ENCODE data around the gene PRRG2.

The PRRG2 gene

GRCh38 chr19:49581007-49581508 is at the start of gene PRRG2:
Gene PRRG2 (plus strand): TSS chr19:49581316. CDS start chr19:49583220, 1,904 bp downstream.
- DNase-seq, result no peak

- peak; percentile 65 for DNase-seq
Observed at GRCh38 chr19:49533551-49534488, 47.3 kb upstream of the PRRG2 start.

GRCh38 chr19:49534632-49535385 is 46.3 kb upstream of the PRRG2 start:
- no peak for DNase-seq

GRCh38 chr19:49536921-49537462 is 44.1 kb upstream of the PRRG2 start:
- DNase-seq, result no peak

- no peak for DNase-seq
Observed at GRCh38 chr19:49538643-49539042, 42.5 kb upstream of the PRRG2 start.

- DNase-seq, result no peak
Observed at GRCh38 chr19:49539192-49539952, 41.7 kb upstream of the PRRG2 start.

- DNase-seq, result no peak
Observed at GRCh38 chr19:49541914-49542313, 39.2 kb upstream of the PRRG2 start.

GRCh38 chr19:49542446-49542845 is 38.7 kb upstream of the PRRG2 start:
- no peak for DNase-seq

GRCh38 chr19:49543032-49543431 is 38.1 kb upstream of the PRRG2 start:
- no peak for DNase-seq

GRCh38 chr19:49544154-49544553 is 37.0 kb upstream of the PRRG2 start:
- DNase-seq, result no peak

- DNase-seq, result peak; percentile 84
Observed at GRCh38 chr19:49546825-49547565, 34.1 kb upstream of the PRRG2 start.

GRCh38 chr19:49549045-49549444 is 32.1 kb upstream of the PRRG2 start:
- DNase-seq, result no peak

- DNase-seq, result no peak
Observed at GRCh38 chr19:49551531-49551930, 29.6 kb upstream of the PRRG2 start.

GRCh38 chr19:49552749-49553148 is 28.4 kb upstream of the PRRG2 start:
- no peak for DNase-seq

GRCh38 chr19:49553451-49554271 is 27.5 kb upstream of the PRRG2 start:
- peak; percentile 70 for DNase-seq

GRCh38 chr19:49554701-49555181 is 26.4 kb upstream of the PRRG2 start:
- no peak for DNase-seq

GRCh38 chr19:49555600-49556411 is 25.3 kb upstream of the PRRG2 start:
- peak; percentile 69 for DNase-seq

- no peak for DNase-seq
Observed at GRCh38 chr19:49556412-49557398, 24.4 kb upstream of the PRRG2 start.
